SK-N-DZ (cell line): Measurements from ENCODE around the gene INAFM2.

Experiments used
- DNase-seq: peaks from one replicate; pipeline ENCODE4 v3.0.0-alpha.2; 2015; ENCODE audit warnings: low spot score

The INAFM2 gene

GRCh38 chr15:40306371-40306770 is 17.1 kb upstream of the INAFM2 start:
- DNase-seq = no peak

- DNase-seq = no peak
Measured at GRCh38 chr15:40306908-40307307, 16.6 kb upstream of the INAFM2 start.

DNA sequence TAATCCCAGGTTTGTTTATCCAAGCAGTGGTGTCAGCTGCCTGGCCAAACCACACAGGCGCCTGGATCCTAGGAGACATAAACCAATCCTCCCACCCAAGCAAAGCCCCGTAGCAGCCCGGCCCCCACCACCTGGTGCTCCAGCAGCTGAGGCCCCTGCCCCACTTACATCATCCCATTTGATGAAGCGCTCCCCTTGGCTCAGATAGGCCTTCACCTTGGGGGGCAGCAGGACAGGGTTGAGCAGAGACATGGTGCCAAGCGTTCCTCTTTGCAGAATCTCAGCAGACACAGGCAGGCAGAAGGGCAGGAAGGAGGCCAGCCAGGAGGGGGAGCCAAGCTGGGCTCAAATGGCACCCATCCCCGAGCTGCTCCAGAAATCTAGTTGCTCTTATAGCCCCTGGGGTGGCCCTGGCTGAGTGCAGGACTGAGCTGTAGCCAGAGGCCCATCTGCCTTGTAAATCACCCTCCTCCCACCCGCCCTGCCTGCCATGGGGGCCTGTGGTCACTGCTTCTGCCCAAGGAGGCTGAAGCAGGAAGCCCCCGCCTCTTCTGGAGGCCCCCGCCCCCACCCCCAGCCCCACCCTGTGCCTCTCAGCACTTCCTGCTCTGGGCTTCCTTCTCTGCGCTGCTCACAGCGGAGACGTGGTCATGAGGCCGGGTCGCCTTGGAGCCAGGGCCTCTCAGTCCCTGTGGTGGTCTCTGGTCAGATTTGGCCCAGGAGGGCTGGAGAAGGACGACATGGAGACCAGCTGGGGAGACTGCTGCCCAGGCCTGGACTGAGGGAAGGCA is 15.9 kb upstream of the INAFM2 start, which contains the start of gene PLCB2:
PLCB2 (minus strand) TSS at position 515 of the 791 bp plus-strand sequence; CDS start at position 252, 263 bp downstream.
- peak; percentile 67 for DNase-seq

GRCh38 chr15:40309344-40309862 is 14.1 kb upstream of the INAFM2 start:
- DNase-seq = no peak

GRCh38 chr15:40310001-40310959 is 13.2 kb upstream of the INAFM2 start:
- DNase-seq = peak; percentile 68

DNA sequence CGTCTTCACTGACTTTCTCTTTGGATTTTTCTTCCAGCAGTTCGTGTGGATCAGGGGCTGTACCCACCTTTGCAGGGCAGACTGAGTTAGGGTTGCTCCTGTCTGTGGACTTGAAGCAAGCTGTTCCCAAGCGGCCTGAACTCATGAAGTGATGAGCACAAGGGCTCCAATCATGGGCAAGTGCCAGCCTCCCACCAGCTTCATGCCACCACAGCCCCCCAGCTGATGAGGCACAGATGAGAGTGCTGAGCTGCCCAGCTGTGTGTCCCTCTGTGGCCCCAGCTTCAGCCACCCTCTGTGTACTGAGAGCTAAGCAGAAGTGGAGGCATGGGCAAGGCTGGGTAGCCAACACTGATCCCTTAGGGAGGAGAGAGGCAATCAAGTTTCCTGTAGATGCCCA is 12.5 kb upstream of the INAFM2 start:
- no peak for DNase-seq

- DNase-seq = no peak
Measured at GRCh38 chr15:40312370-40313158, 10.9 kb upstream of the INAFM2 start.

DNA sequence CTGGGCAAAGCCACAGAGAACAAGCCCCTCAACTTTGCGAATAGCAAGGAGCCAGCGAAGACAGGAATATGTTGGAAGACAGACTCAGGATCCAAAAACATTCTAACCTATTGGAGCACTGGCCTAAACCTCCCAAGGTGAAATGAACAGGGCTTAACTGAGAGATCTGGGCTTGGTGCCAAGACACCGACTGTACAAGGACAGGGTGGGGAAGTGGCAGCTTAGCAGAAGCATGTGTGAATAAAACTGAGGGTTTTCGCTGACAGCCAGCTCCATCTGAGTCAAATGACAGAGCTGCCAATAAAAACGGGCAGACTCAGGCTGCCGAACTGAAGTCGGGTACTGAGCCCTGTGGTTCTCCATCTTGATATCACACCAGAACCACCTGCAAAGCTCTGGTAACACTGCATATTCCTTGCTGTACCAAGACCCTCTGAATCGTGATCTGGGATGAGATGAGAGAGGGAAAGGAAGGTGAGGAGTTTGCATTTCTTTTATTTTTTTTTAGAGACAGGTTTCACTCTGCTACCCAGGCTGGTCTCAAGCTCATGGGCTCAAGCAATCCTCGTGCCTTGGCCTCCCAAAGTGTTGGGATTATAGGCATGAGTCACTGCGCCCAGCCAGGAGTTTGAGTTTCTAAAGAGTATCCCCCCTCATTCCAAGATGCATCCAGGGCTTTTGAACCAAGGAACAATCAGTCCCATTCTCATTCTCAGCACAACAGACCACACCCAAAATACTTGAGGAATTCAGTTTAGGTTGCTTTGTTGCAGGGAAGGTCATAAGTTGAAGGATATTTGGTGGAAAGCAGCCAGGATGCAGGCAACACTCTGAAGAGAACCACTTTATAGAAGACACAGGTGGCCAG is 9.7 kb upstream of the INAFM2 start:
- DNase-seq = no peak

DNA sequence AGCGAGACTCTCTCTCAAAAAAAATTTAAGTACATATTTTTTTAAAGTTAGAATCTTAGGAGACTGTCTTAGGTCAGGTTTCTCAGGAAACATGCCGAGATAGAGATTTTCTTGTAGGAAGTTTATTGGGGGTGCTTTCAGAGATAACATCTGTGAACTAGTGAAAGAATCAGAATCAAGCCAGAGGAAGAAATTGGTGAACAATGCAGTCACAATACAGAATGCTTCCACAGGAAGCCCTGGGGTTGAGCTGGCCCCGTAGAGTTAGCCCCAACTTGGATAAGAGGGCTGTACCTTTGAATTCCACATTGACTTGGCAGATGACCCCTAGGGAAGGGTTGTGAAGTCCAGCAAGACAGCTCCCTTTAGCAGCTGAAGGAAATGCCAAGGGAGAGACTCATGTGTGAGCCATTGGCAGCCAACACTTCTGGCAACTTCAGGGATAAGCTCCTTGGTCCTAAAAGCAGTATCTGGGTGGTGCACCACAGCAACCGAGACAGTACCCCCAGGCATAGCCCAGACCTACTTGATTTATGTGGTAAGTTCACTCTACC is 8.7 kb upstream of the INAFM2 start:
- DNase-seq = no peak

DNA sequence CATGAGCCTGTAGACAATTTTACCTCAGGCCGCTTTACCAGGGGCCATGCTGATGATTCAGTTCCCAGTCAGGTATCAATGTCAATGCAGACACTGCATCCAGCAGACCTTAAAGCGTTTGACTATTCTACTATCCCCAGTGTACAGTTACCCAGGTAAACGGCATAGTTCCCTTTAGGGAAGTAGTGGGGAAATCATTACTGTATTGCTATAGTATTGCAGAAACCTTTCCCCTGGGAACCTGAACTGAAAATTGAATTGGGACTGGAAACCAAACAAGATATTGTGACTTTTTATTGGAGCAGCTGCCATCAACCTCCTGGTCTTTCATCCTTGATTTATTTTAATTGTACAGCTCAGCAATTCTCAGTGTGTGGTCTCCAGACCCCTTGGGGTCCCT is 6.6 kb upstream of the INAFM2 start:
- no peak for DNase-seq

DNA sequence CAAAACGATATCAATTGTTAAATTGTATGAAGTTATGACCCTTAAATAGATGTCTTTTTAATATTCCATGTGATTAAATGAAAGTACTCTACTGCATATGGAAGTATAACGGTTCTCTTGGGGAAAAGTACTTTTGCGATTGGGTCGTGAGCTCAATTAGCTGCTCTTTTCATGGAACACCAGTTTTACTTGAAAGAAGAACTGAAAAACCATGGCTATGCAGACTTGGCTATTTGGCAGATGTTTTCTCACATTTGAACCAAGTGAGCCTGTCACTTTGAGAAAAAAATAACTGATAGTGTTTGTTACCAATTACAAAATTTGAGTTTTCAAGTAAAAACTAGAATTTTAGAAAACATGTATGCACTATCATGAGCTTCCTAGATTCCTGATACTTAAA is 5.9 kb upstream of the INAFM2 start:
- DNase-seq = no peak

DNA sequence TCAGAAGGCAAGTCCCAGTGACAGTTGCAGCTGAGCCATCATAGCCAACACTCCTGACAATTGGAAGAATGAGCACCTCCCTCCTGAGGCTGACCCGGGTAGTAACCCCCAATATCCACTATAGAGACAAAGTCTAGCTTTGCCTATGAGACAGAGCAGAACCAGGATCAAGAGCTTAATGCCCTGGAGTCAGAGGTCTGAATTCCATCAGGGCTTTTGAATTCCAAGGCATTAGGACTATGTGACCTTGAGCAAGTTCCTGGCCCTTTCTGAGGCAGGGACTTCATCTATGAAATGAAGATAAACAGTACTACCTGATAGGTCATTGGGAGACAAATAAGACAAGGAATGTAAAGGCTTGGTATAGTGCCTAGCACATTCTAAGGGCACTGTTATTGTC is 3.1 kb upstream of the INAFM2 start:
- no peak for DNase-seq

- DNase-seq = peak; percentile 74
Measured at GRCh38 chr15:40320931-40321371, 2.5 kb upstream of the INAFM2 start.

- no peak for DNase-seq
Measured at GRCh38 chr15:40322531-40323238, 807 bp upstream of the INAFM2 start.

DNA sequence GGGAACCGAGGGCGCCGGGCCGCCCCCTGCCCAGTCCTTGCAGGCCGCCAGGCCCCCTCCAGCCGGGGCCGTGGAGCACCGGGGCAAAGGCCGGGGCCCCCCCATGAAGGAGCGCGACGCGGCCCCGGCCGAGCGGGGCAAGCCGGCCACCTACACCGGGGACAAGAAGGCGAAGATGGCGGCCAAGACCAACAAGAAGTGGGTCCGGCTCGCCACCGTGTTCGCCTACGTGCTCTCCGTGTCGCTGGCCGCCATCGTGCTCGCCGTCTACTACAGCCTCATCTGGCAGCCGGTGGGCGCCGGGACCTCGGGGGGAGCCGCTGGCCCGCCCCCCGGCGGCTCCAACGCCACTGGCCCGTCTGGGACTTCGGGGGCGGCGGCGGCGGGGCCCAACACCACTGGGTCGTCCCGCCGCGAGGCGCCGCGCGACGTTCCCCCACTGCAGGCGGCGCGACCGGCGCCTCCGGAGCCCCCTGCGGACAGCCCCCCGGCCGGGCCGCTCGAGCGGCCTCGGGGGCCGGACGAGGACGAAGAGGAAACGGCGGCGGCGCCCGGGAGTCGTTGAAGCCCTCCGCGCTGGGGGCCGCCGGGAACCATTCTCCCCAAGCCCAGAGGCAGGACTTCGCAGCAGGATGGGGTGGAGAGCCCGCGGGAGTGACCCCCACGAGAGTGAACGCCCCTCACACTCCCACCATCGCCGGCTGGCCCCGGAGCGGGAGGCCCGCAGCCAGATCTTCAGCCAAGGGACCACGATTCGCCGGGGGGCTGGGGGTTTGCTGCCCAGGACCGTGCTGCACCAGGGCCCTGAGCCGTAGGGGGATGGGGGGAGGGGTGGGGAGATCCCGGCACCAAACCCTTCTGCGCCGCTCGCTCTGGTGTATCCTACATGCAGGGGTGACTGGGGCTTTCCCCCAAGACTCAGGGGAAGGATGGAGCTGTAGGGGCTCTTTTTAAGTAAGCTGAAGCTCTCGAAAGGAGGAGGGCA is 753 bp downstream of the INAFM2 start:
- DNase-seq = no peak

- no peak for DNase-seq
Measured at GRCh38 chr15:40325188-40325587, 1.7 kb downstream of the INAFM2 start.

GRCh38 chr15:40325700-40326099 is 2.2 kb downstream of the INAFM2 start:
- DNase-seq = no peak

DNA sequence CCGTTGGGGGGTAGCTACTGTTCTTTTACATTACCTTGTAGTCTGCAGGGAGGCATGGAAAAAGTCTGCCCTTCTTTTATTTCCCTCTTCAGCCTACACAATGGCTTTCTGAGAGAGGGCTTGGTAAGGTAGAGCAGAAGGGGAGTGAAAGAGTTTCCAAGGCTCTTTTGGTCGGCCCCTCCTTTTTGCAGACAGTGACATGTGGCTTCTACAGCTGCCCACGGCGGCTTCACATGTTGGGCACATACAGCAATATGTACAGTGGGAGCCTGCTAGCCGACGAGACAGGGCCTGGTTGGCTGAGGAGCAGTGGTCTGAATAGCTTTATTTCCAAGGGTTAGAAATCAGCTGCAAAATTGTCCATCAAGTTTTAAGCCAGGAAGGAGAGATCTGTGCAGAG is 4.0 kb downstream of the INAFM2 start:
- DNase-seq = no peak
